ENCODE data around the gene NOPCHAP1. TPM values are rescaled to one million over a fixed set of nuclear protein-coding genes. Genes with fewer than 3 reads are reported as not detected.
"Not testable (repeated sequence)": the region's sequence is repeated elsewhere in the genome, so short reads cannot be mapped to it uniquely, and the experiment has no call there.

NOPCHAP1 gene
- total RNA-seq, 1 experiment from 2014 or later, result 25.6 TPM

DNA sequence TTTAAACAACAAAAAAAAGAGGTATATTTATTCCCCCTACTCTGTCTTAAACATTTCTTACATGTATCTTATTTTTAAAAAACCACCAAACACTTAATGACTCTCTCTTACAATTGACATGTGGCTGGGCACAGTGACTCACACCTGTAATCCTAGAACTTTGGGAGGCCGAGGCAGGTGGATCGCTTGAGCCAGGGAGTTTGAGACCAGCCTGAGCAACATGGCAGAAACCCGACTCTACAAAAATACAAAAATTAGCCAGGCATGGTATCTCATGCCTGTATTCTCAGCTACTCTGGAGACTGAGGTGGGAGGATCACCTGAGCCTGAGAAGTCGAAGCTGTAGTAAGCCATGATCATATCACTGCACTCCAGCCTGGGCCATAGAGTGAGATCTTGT lies 44.0 kb upstream of the NOPCHAP1 start:
- no TSS peak for BruUV-seq (replicated peaks)
- TF ChIP-seq EZH2 (IDR thresholded peaks at IDR 0.05) (no peak), YY1 (IDR thresholded peaks at IDR 0.05; ENCODE audit: extremely low read depth, insufficient replicate concordance, low read depth, low read length) (no peak), RAD21 (IDR thresholded peaks at IDR 0.05; ENCODE audit: low read depth) (no peak), SRF (IDR thresholded peaks at IDR 0.05; ENCODE audit: low read depth) (no peak), ZNF274 (IDR thresholded peaks at IDR 0.05; ENCODE audit: low read depth, low read length) (no peak), EZH2phosphoT487 (IDR thresholded peaks at IDR 0.05; ENCODE audit: borderline replicate concordance) (no peak), SIN3A (IDR thresholded peaks at IDR 0.05; ENCODE audit: low read depth) (no peak), SP1 (IDR thresholded peaks at IDR 0.05; ENCODE audit: low read depth) (no peak), FOSL1 (IDR thresholded peaks at IDR 0.05; ENCODE audit: low read depth) (peak; percentile 51; the same call in 1 of the 2 replicates), TCF7L2 (IDR thresholded peaks at IDR 0.05; ENCODE audit: borderline replicate concordance, extremely low read depth, insufficient read depth, insufficient read length) (no peak), POLR2AphosphoS5 (IDR thresholded peaks at IDR 0.05; ENCODE audit: low read depth, low read length) (no peak), JUND (IDR thresholded peaks at IDR 0.05) (no peak; the same call in none of the 2 replicates), ZFX (IDR thresholded peaks at IDR 0.05) (no peak), CBX3 (IDR thresholded peaks at IDR 0.05; ENCODE audit: low read depth) (peak; percentile 63; the same call in 1 of the 2 replicates), CEBPB (IDR thresholded peaks at IDR 0.05; ENCODE audit: low read depth) (no peak), CTCF (IDR thresholded peaks at IDR 0.05 in 2 of 3, conservative IDR thresholded peaks at IDR 0.05 in 1 of 3; ENCODE audit: borderline replicate concordance in 1 of 3, insufficient read depth in 1 of 3, low read depth in 2 of 3, low read length in 2 of 3) (no peak)
- TF ChIP-seq, protein P1, sequence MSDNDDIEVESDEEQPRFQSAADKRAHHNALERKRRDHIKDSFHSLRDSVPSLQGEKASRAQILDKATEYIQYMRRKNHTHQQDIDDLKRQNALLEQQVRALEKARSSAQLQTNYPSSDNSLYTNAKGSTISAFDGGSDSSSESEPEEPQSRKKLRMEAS (IDR thresholded peaks at IDR 0.05), result peak; percentile 46; the same call in 1 of the 2 replicates
- TF ChIP-seq, protein P2, sequence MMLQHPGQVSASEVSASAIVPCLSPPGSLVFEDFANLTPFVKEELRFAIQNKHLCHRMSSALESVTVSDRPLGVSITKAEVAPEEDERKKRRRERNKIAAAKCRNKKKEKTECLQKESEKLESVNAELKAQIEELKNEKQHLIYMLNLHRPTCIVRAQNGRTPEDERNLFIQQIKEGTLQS (IDR thresholded peaks at IDR 0.05), result no peak
- no peaks in the 10 kb centered on the region for H3K9me3 ChIP-seq (ENCODE audit: control insufficient read depth in 1 of 2, insufficient read depth in 1 of 2, low read depth in 1 of 2, low read length in 2 of 2)
- no peaks in the 10 kb centered on the region for H3K36me3 ChIP-seq (ENCODE audit: control insufficient read depth in 1 of 2, insufficient read depth in 2 of 2, low read length in 2 of 2)
- no peaks in the 10 kb centered on the region for H3K27me3 ChIP-seq (ENCODE audit: insufficient read depth, low read length)
- CTCF ChIA-PET, result interaction anchor here (1.3 kb wide), 1 partner anchor 560 kb away, joined by 3 read pairs; no protein-coding TSS in a partner anchor
- H3K4me1 ChIP-seq (ENCODE audit: control insufficient read depth in 1 of 2, insufficient read depth in 2 of 2, low read length in 2 of 2), result peaks cover 16 to 26% of the 10 kb centered on the region in 2 experiments
- no peak overlapping the region for H2AFZ ChIP-seq (ENCODE audit: low read depth, low read length, poor library complexity, severe bottlenecking)
- peak overlapping the region; percentile 25 for H3K4me2 ChIP-seq (ENCODE audit: low read length)
- H4K20me1 ChIP-seq (ENCODE audit: insufficient read depth), result no peaks in the 10 kb centered on the region
- no peak overlapping the region for H3K9ac ChIP-seq (ENCODE audit: low read length)
- H3K4me3 ChIP-seq (replicated peaks in 1 of 2; ENCODE audit: low read depth in 1 of 2, low read length in 2 of 2), result no peak overlapping the region
- intact Hi-C loops (cut with micrococcal nuclease), result no loop called here
- POLR2A ChIA-PET, result no interaction called here
- ATAC-seq, result no peak; the same call in 1 of the 2 replicates
- no peaks in the 10 kb centered on the region for H3K79me2 ChIP-seq (ENCODE audit: insufficient read depth, low read length)
- RAD21 ChIA-PET (ENCODE audit: low non-redundant PET in 1 of 2, low total read pairs in 2 of 2, uncharacterized antibody in 2 of 2, unreplicated experiment in 2 of 2), result no interaction called here
- no peak overlapping the region for H3K27ac ChIP-seq (ENCODE audit: low read depth, low read length)
- no peak for DNase-seq (ENCODE audit: low read depth, low spot score)
- H3K9me2 ChIP-seq (ENCODE audit: insufficient read depth), result no peaks in the 10 kb centered on the region

GRCh38 chr12:104943401-104943800 lies 42.7 kb upstream of the NOPCHAP1 start:
- H3K9me2 ChIP-seq (ENCODE audit: insufficient read depth); H3K27me3 ChIP-seq (ENCODE audit: insufficient read depth, low read length); H3K9me3 ChIP-seq (ENCODE audit: control insufficient read depth in 1 of 2, insufficient read depth in 1 of 2, low read depth in 1 of 2, low read length in 2 of 2); intact Hi-C loops (cut with micrococcal nuclease); H3K4me3 ChIP-seq (replicated peaks in 1 of 2; ENCODE audit: low read depth in 1 of 2, low read length in 2 of 2); H3K9ac ChIP-seq (ENCODE audit: low read length); BruUV-seq (replicated peaks); H3K4me2 ChIP-seq (ENCODE audit: low read length); ATAC-seq; POLR2A ChIA-PET; H2AFZ ChIP-seq (ENCODE audit: low read depth, low read length, poor library complexity, severe bottlenecking); DNase-seq (ENCODE audit: low read depth, low spot score); H3K79me2 ChIP-seq (ENCODE audit: insufficient read depth, low read length); H3K27ac ChIP-seq (ENCODE audit: low read depth, low read length); RAD21 ChIA-PET (ENCODE audit: low non-redundant PET in 1 of 2, low total read pairs in 2 of 2, uncharacterized antibody in 2 of 2, unreplicated experiment in 2 of 2); H4K20me1 ChIP-seq (ENCODE audit: insufficient read depth); H3K36me3 ChIP-seq (ENCODE audit: control insufficient read depth in 1 of 2, insufficient read depth in 2 of 2, low read length in 2 of 2): not testable (repeated sequence)
- peaks cover 16 to 26% of the 10 kb centered on the region in 2 experiments for H3K4me1 ChIP-seq (ENCODE audit: control insufficient read depth in 1 of 2, insufficient read depth in 2 of 2, low read length in 2 of 2)
- CTCF ChIA-PET, result interaction anchor here (1.3 kb wide), 1 partner anchor 562 kb away, joined by 3 read pairs; no protein-coding TSS in a partner anchor
